GM23248 (cell line): ENCODE measurements around the gene CSH1. TPM values are rescaled to one million over a fixed set of nuclear protein-coding genes. Genes with fewer than 3 reads are reported as not detected.
"Not testable (repeated sequence)": the region's sequence is repeated elsewhere in the genome, so short reads cannot be mapped to it uniquely, and the experiment has no call there.

ENCODE experiments used
- DNase-seq: peaks from one replicate; pipeline ENCODE4 v3.0.0-alpha.2; 2015
- H2AFZ ChIP-seq: fragments of 200-600 bp; sonication (generic); 2 replicates; pipeline ENCODE4 v1.6.1; 2016; ENCODE audit warnings: antibody characterized with exemption
- H3F3A ChIP-seq: fragments of 200-600 bp; sonication (generic); 2 replicates; pipeline ENCODE4 v1.6.1; 2016; ENCODE audit warnings: mild to moderate bottlenecking, antibody characterized with exemption, mixed run types; ENCODE audit not compliant: insufficient read depth
- H3K27ac ChIP-seq: fragments of 200-600 bp; sonication (generic); 2 replicates; pipeline ENCODE4 v1.5.1; 2016; ENCODE audit warnings: mild to moderate bottlenecking
- H3K27me3 ChIP-seq: fragments of 200-600 bp; sonication (generic); replicated peaks from 2 replicates; pipeline ENCODE4 v1.6.1; 2016; ENCODE audit warnings: mild to moderate bottlenecking; ENCODE audit not compliant: insufficient read depth
- H3K36me3 ChIP-seq: fragments of 200-600 bp; sonication (generic); 2 replicates; pipeline ENCODE4 v1.6.1; 2016; ENCODE audit warnings: low read depth, mild to moderate bottlenecking
- H3K4me1 ChIP-seq: fragments of 200-600 bp; sonication (generic); 2 replicates; pipeline ENCODE4 v1.6.1; 2016; ENCODE audit warnings: mild to moderate bottlenecking; ENCODE audit not compliant: insufficient read depth
- H3K4me2 ChIP-seq: fragments of 200-600 bp; sonication (generic); one replicate; pipeline ENCODE4 v1.6.1; 2016; ENCODE audit warnings: mild to moderate bottlenecking; ENCODE audit not compliant: unreplicated experiment
- H3K4me3 ChIP-seq: fragments of 200-600 bp; sonication (generic); 2 replicates; pipeline ENCODE4 v1.5.1; 2016; ENCODE audit warnings: mild to moderate bottlenecking
- H3K79me2 ChIP-seq: fragments of 200-600 bp; sonication (generic); 2 replicates; pipeline ENCODE4 v1.6.1; 2016; ENCODE audit warnings: mild to moderate bottlenecking; ENCODE audit not compliant: insufficient read depth
- H3K9ac ChIP-seq: fragments of 200-600 bp; sonication (generic); 2 replicates; pipeline ENCODE4 v1.6.1; 2016; ENCODE audit warnings: mild to moderate bottlenecking
- H3K9me2 ChIP-seq: fragments of 200-600 bp; sonication (generic); 2 replicates; pipeline ENCODE4 v1.6.1; 2016; ENCODE audit warnings: mixed run types, mild to moderate bottlenecking, moderate library complexity; ENCODE audit not compliant: insufficient read depth
- H3K9me3 ChIP-seq: fragments of 200-600 bp; sonication (generic); one replicate; pipeline ENCODE4 v1.6.1; 2017; ENCODE audit warnings: low read depth
- H4K20me1 ChIP-seq: fragments of 200-600 bp; sonication (generic); 2 replicates; pipeline ENCODE4 v1.6.0; 2016; ENCODE audit not compliant: insufficient read depth
- EZH2 ChIP-seq: fragments of 200-600 bp; sonication (generic); IDR thresholded peaks from 2 replicates; pipeline ENCODE4 v1.6.1; 2018; ENCODE audit warnings: antibody characterized with exemption, mild to moderate bottlenecking; ENCODE audit not compliant: insufficient read depth, poor library complexity, severe bottlenecking
- EZH2phosphoT487 ChIP-seq: fragments of 200-600 bp; sonication (generic); IDR thresholded peaks from 2 replicates; pipeline ENCODE4 v1.6.1; 2018; ENCODE audit warnings: antibody characterized with exemption, moderate library complexity, mild to moderate bottlenecking, low read depth; ENCODE audit not compliant: insufficient read depth
- WGBS, 2 experiments: methylation state at CpG; one replicate each; pipeline ENCODE4 v1.1.6; 2015 to 2017; ENCODE audit warnings: low lambda C conversion rate in 2 of 2, low coverage in 1 of 2; ENCODE audit errors: missing lambda C conversion rate in 2 of 2; 5-methylcytosine and 5-hydroxymethylcytosine counted together
- in situ Hi-C: fragments of 300-500 bp; cut with MboI; formaldehyde crosslinking; loops from 2 replicates; pipeline ENCODE4 v1.15.0; 2020
- polyA plus RNA-seq: library from polyadenylated mRNA; unstranded; fragments of >200 nt; fragmentation: Nextera tagmentation; extraction: Ambion mirVana; gene quantifications from 2 replicates; pipeline ENCODE4 v1.2.1, GENCODE V29; 2016
- total RNA-seq: library from RNA; depleted of rRNA; stranded (reverse); fragments of >200 nt; shearing (Covaris generic); gene quantifications from 2 replicates; pipeline ENCODE4 v1.2.3, GENCODE V29; 2014

Gene CSH1
- total and polyA plus RNA-seq, 2 experiments from 2014 or later = not detected

DNA sequence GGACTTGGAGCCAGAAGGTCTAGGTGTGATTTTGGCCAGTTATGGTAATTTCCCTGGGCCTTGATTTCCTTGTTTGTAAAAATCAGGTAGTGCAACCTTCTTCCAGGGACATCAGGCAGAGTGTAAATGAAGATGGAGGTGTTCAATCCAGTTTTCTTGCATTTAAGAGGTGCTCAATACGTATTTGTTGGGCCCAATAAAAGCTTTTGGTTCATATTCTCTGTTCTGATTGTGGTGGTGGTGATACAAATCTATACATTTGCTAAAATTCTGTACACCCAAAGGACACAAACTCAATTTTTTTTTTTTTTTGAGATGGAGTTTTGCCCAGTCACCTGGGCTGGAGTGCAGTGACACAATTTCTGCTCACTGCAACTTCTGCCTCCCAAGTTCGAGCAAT lies 29.8 kb upstream of the CSH1 start:
- no peak overlapping the region for H3K9ac ChIP-seq
- no peaks in the 10 kb centered on the region for H3K79me2 ChIP-seq
- in situ Hi-C loops = loop anchor here (10.0 kb wide), 2 partner anchors 99 to 209 kb away; partner anchors contain the start of genes ERN1 and ICAM2
- no peaks in the 10 kb centered on the region for H4K20me1 ChIP-seq
- H3K4me1 ChIP-seq = no peaks in the 10 kb centered on the region
- no peak overlapping the region for H3K27ac ChIP-seq
- no peak for DNase-seq
- H3K27me3 ChIP-seq = no peaks in the 10 kb centered on the region
- 92 to 93% methylated on average over 2 of the region's 2 CpGs for WGBS, 2 experiments
- no peak overlapping the region for H3K4me3 ChIP-seq
- H2AFZ ChIP-seq = no peak overlapping the region
- H3K36me3 ChIP-seq = no peaks in the 10 kb centered on the region
- no peak for TF ChIP-seq EZH2phosphoT487
- TF ChIP-seq EZH2 = no peak
- no peak overlapping the region for H3K4me2 ChIP-seq
- H3F3A ChIP-seq = no peaks in the 10 kb centered on the region
- H3K9me3 ChIP-seq = no peaks in the 10 kb centered on the region
- no peaks in the 10 kb centered on the region for H3K9me2 ChIP-seq

DNA sequence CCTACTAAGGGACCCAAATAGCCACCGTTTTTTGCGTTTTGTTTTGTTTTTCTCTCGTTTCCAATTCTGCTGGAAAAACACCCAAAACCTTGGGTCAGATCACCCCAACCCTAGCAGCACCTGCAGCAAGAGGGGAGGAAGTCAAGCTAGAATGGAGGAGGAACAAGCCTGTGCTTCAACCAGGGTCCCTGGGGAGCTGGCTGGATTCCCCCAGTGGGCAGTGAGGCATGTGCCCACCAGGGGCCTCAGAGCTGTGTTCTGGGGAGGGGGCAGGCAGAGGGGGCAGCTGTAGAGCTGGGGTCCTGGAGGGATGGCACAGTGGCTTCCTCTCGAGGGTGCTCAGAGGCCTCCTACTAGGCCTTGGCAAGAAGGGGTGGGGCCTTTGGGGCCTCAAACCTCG lies 29.2 kb upstream of the CSH1 start:
- no peaks in the 10 kb centered on the region for H3K36me3 ChIP-seq
- H3K4me1 ChIP-seq = no peaks in the 10 kb centered on the region
- H3K27me3 ChIP-seq = no peaks in the 10 kb centered on the region
- H3K9me2 ChIP-seq = no peaks in the 10 kb centered on the region
- no peak overlapping the region for H3K4me2 ChIP-seq
- no peaks in the 10 kb centered on the region for H4K20me1 ChIP-seq
- H3K9me3 ChIP-seq = no peaks in the 10 kb centered on the region
- H3K27ac ChIP-seq = no peak overlapping the region
- no peaks in the 10 kb centered on the region for H3K79me2 ChIP-seq
- no peak for DNase-seq
- no peaks in the 10 kb centered on the region for H3F3A ChIP-seq
- H2AFZ ChIP-seq = no peak overlapping the region
- WGBS, 2 experiments = 65% methylated on average over 5 of the region's 5 CpGs
- H3K9ac ChIP-seq = no peak overlapping the region
- no peak overlapping the region for H3K4me3 ChIP-seq
- in situ Hi-C loops = loop anchor here (10.0 kb wide), 2 partner anchors 99 to 209 kb away; partner anchors contain the start of genes ERN1 and ICAM2
- TF ChIP-seq EZH2phosphoT487 (no peak), EZH2 (no peak)

DNA sequence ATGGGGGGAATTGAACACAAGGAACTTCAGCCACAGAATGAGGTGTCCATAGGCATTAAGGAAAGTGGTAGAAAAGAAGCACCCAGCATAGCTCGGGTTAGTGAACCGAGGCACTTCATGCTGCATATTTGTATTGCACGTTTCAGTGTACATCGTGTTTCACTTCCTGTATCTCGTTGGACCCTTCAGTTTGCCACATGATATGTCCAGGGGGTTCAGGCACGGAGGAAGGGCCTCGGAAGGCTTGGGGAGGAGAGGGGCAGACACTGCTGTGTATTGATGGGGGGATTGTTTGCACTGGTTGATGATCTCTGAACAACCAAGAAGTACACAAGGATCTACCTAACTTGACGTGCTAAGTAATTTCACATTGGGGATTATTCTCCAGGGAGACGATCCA lies 26.0 kb upstream of the CSH1 start:
- H3K27me3 ChIP-seq, H3K27ac ChIP-seq, H3K4me3 ChIP-seq, H3K9me2 ChIP-seq, DNase-seq, H3K36me3 ChIP-seq, H3K79me2 ChIP-seq, H2AFZ ChIP-seq, H3F3A ChIP-seq, H4K20me1 ChIP-seq, H3K4me1 ChIP-seq, H3K9me3 ChIP-seq, H3K9ac ChIP-seq, H3K4me2 ChIP-seq: not testable (repeated sequence)
- in situ Hi-C loops = loop anchor here (10.0 to 25.0 kb wide), 3 partner anchors 102 to 365 kb away; partner anchors contain the start of genes ERN1 and ICAM2
- whole genome bisulfite sequencing, 2 experiments = 61 to 62% methylated on average over 9 of the region's 9 CpGs

DNA sequence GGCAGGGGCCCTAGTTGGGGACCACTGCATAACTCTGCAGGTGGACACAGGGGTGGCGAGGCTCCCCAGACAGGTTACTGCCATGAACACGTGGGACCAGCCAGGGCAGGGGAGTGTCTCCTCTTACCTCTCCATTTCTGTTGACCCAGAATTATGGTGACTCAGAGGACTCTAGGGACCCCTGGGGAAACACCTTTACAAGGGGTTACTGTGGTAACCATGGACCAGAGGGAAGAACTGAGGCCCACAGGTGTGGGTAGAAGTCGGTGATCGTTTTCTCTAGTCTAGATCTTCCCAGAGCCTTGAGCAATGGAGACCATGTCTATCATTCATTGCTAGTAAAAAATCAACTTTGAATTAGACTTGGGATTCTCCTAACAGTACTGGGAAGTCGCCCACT lies 24.4 kb upstream of the CSH1 start:
- not testable (repeated sequence) for H4K20me1 ChIP-seq, H3K4me1 ChIP-seq, H3K27ac ChIP-seq, H3K4me3 ChIP-seq, H3K36me3 ChIP-seq, H2AFZ ChIP-seq, H3K4me2 ChIP-seq, H3K27me3 ChIP-seq, H3K79me2 ChIP-seq, DNase-seq, H3K9ac ChIP-seq, H3F3A ChIP-seq, H3K9me3 ChIP-seq, H3K9me2 ChIP-seq
- in situ Hi-C loops = loop anchor here (10.0 to 25.0 kb wide), 3 partner anchors 104 to 367 kb away; partner anchors contain the start of genes ERN1 and ICAM2
- 85 to 87% methylated on average over 5 of the region's 5 CpGs for WGBS, 2 experiments

DNA sequence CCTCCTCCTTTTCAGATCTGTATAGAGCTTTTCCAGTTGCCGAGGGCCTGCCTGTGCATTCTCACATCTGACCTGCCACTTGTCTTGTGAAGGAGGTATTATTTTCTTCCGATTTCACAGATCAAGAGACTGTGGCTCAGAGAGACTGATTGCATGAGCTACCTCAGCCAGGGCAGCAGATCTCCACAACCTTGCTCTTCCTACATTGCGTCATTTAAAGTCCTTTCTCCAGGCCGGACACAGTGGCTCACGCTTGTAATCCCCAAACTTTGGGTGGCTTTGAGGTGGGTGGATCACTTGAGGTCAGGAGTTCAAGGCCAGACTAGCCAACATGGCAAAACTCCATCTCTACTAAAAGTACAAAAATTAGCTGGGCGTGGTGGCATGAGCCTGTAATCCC lies 23.7 kb upstream of the CSH1 start:
- not testable (repeated sequence) for H3K9me2 ChIP-seq, H3K27me3 ChIP-seq, H3K4me2 ChIP-seq, H4K20me1 ChIP-seq, H3F3A ChIP-seq, H3K9me3 ChIP-seq, DNase-seq, H3K27ac ChIP-seq, H3K9ac ChIP-seq, H3K4me1 ChIP-seq, H3K36me3 ChIP-seq, H3K4me3 ChIP-seq, H2AFZ ChIP-seq, H3K79me2 ChIP-seq
- in situ Hi-C loops = loop anchor here (10.0 to 25.0 kb wide), 3 partner anchors 105 to 367 kb away; partner anchors contain the start of genes ERN1 and ICAM2
- 53 to 61% methylated on average over 6 of the region's 6 CpGs for WGBS, 2 experiments
